Lower leg skin (tissue), 4 donors: ENCODE data around the gene TRPT1. TPM values are rescaled to one million over a fixed set of nuclear protein-coding genes. Genes with fewer than 3 reads are reported as not detected.

Experiments used
- DNase-seq, 2 donors: peaks; one replicate each; pipeline ENCODE4 v3.0.0-alpha.2; 2019; ENCODE audit warnings: low spot score in 2 of 2
- H3K4me3 ChIP-seq: fragments of 200-600 bp; sonication (generic); 2 replicates; pipeline ENCODE4 v1.5.1; 2017; ENCODE audit warnings: mild to moderate bottlenecking, low read depth; ENCODE audit not compliant: poor library complexity, severe bottlenecking
- POLR2A ChIP-seq, 2 donors: fragments of 450-650 bp; IDR thresholded peaks; one replicate each; pipeline ENCODE4 v1.6.1; 2016 to 2017; ENCODE audit warnings: antibody characterized with exemption in 2 of 2, mild to moderate bottlenecking in 1 of 2, moderate library complexity in 1 of 2
- WGBS, 2 donors: methylation state at CpG; one replicate each; pipeline ENCODE4 v1.1.5; 2018; 5-methylcytosine and 5-hydroxymethylcytosine counted together
- intact Hi-C: fragments of 100-400 bp; cut with DNase I; formaldehyde crosslinking; loops from one replicate; pipeline ENCODE4 v1.15.0; 2023; ENCODE audit warnings: low total_unique reads
- total RNA-seq, 4 donors: library from RNA; depleted of rRNA; stranded (reverse); fragments of >200 nt; gene quantifications; one replicate each; pipeline ENCODE4 v1.1.0, GENCODE V29; 2016
- TF ChIP-seq, protein P1 (sequence below), 3 donors: fragments of 450-650 bp; IDR thresholded peaks; one replicate each; pipeline ENCODE4 v1.5.1; 2016; ENCODE audit warnings: antibody characterized with exemption in 3 of 3, mild to moderate bottlenecking in 3 of 3, moderate library complexity in 2 of 3

The TRPT1 gene
- total RNA-seq, 4 donors from 2014 or later = 36.9 to 66.6 (median 44.1) TPM

DNA sequence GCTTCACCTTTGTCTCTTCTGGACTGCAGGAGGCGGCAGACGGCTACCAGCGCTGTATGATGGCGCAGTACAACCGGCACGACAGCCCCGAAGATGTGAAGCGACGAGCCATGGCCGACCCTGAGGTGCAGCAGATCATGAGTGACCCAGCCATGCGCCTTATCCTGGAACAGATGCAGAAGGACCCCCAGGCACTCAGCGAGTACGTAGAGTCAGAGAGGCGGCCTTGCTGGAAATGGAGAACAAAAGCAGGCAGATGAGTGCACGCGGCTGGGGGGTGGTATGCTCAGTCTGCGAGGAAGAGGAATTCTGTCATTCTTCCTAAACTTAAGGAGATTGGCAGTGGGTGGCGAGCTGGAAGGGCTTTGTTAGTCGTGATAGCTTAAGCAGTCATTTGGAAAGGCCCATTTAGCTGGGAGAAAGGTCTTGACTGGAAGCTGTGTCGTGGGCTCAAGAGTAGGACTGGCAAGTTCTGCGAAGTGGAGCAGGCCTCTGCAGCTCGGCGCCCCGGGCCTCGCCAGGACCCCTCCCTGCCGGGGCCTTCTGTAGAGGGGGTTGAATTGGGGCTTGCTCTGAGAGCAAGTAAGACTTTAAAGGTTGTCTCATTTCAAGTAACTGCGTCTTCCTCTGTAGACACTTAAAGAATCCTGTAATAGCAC is 22.4 kb downstream of the TRPT1 start:
- H3K4me3 ChIP-seq = no peak overlapping the region
- TF ChIP-seq POLR2A (IDR thresholded peaks at IDR 0.05) = no peak
- TF ChIP-seq, protein P1, sequence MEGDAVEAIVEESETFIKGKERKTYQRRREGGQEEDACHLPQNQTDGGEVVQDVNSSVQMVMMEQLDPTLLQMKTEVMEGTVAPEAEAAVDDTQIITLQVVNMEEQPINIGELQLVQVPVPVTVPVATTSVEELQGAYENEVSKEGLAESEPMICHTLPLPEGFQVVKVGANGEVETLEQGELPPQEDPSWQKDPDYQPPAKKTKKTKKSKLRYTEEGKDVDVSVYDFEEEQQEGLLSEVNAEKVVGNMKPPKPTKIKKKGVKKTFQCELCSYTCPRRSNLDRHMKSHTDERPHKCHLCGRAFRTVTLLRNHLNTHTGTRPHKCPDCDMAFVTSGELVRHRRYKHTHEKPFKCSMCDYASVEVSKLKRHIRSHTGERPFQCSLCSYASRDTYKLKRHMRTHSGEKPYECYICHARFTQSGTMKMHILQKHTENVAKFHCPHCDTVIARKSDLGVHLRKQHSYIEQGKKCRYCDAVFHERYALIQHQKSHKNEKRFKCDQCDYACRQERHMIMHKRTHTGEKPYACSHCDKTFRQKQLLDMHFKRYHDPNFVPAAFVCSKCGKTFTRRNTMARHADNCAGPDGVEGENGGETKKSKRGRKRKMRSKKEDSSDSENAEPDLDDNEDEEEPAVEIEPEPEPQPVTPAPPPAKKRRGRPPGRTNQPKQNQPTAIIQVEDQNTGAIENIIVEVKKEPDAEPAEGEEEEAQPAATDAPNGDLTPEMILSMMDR (IDR thresholded peaks at IDR 0.05) = no peak
- WGBS, 2 donors = 90 to 92% methylated on average over 27 of the region's 27 CpGs
- no peak for DNase-seq
- intact Hi-C loops = no loop called here

DNA sequence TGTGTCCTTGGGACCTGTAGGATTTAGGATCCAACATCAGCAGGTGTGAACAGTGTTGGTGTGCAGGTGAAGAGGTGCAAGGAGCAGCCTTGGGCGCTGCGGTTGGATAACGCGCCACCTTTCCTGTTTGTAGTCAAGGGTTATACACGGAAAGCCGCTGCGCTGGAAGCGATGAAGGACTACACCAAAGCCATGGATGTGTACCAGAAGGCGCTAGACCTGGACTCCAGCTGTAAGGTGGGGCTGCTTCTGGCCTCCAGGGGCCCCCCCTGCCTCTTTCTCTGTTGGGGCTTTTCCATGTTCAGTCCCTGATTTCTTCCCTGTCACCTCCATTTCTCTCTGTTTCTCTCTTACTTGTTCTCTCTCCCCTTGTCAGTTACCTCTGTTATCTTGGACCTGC is 23.0 kb downstream of the TRPT1 start:
- no peak overlapping the region for H3K4me3 ChIP-seq
- TF ChIP-seq, protein P1 (IDR thresholded peaks at IDR 0.05) = no peak
- TF ChIP-seq POLR2A (IDR thresholded peaks at IDR 0.05) = no peak
- DNase-seq = no peak
- intact Hi-C loops = no loop called here
- 94% methylated on average over 9 of the region's 9 CpGs for WGBS, 2 donors

DNA sequence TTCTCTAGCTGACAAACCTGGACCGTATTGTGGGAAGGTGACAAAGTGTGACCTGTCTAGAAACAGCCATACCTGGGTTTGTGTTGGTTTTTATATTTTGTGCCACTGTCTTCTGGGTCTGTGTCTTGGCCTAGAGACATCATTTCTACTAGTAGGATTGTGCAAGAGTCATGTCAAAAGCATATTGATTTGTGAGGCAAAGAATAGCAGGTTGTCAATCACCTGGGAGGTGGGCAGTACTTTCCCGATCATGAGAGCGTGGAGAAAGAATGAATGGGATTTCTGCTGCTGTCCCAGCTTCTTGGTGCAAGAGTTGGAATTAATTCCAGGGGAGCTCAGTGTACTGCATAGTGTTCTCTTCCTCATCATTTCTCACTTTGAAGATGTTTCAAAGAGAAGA is 24.4 kb downstream of the TRPT1 start:
- intact Hi-C loops = no loop called here
- TF ChIP-seq, protein P1 (IDR thresholded peaks at IDR 0.05) = no peak
- TF ChIP-seq POLR2A (IDR thresholded peaks at IDR 0.05) = no peak
- DNase-seq = no peak
- 77 to 81% methylated on average over 3 of the region's 3 CpGs for WGBS, 2 donors
- no peak overlapping the region for H3K4me3 ChIP-seq

DNA sequence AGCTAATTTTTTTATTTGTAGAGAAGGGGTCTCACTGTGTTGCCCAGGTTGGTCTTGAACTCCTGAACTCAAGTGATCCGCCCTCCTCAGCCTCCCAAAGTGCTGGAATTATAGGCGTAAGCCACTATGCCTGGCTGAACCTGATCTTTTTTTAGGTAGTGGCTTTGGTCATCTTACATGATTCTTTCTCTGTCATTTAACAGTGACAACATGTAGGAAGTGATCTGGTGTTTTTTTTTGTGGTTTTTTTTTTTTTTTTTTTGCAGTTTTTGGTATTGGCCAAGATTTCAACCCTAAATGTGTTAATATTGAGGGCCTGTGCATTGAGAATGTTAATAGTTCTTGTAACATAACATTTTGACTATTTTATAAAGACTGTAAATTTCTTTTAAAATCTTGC is 27.5 kb downstream of the TRPT1 start:
- intact Hi-C loops = no loop called here
- DNase-seq = no peak

DNA sequence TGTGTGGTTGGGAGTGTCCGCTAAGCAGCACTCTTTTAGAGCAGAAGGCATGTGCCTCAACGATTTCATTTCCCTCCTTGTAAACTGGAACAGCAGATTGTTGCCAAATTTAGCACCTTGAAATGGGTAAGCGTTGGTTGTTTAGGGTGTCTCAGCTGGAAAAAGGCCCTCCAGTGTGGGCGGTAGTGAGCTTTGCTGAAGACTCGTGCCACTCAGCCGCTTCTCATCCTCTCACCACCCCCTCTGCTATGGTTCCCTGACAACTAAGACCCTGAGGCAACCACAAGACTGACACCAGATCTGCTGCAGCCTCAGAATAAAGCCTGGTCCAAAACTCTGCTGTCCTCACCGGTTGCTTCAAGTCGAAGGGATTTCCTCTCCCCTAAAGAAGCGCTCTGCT is 29.4 kb downstream of the TRPT1 start:
- DNase-seq = no peak
- no peak for TF ChIP-seq POLR2A (IDR thresholded peaks at IDR 0.05)
- TF ChIP-seq, protein P1 (IDR thresholded peaks at IDR 0.05) = no peak
- H3K4me3 ChIP-seq = no peak overlapping the region
- 77 to 80% methylated on average over 9 of the region's 9 CpGs for WGBS, 2 donors
- intact Hi-C loops = no loop called here

More for the DNA sequence above, 27.5 kb downstream of the TRPT1 start:
- WGBS, 2 donors = 93 to 96% methylated on average over 2 of the region's 2 CpGs
- H3K4me3 ChIP-seq = no peak overlapping the region
- TF ChIP-seq, protein P1 (IDR thresholded peaks at IDR 0.05) = no peak
- TF ChIP-seq POLR2A (IDR thresholded peaks at IDR 0.05) = no peak

DNA sequence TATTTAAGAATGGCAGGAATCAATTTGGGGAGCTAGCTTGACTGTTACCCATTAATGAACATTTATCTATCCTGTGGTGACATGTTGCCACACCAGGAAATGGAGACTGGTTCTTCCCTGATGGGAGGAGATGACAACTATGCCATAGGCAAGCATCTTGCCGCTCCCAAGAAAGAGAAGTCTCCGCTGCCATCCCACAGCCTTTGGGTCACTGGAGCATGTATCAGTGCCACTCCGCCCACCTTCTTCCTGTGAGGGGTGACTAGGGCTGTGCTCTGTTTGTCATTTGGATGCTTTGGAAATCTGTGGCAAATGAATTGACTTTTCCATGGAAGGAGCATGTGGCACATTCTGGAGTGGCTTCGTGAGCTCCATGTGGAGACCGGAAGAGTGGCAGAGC is 33.6 kb downstream of the TRPT1 start:
- 83 to 86% methylated on average over 5 of the region's 5 CpGs for WGBS, 2 donors
- no peak for DNase-seq
- intact Hi-C loops = no loop called here
- no peak overlapping the region for H3K4me3 ChIP-seq
- TF ChIP-seq, protein P1 (IDR thresholded peaks at IDR 0.05) = no peak
- no peak for TF ChIP-seq POLR2A (IDR thresholded peaks at IDR 0.05)
